LHCN-M2 (cell line): Measurements from ENCODE around the gene GSTA4. TPM values are rescaled to one million over a fixed set of nuclear protein-coding genes. Genes with fewer than 3 reads are reported as not detected.
"Not testable (repeated sequence)": the region's sequence is repeated elsewhere in the genome, so short reads cannot be mapped to it uniquely, and the experiment has no call there.

Source experiments
- DNase-seq: peaks from one replicate; pipeline ENCODE4 v3.0.0-alpha.2; 2012; ENCODE audit warnings: low read depth
- total RNA-seq: library from RNA; depleted of rRNA; stranded (reverse); fragments of >200 nt; gene quantifications from 2 replicates; pipeline ENCODE4 v1.2.3, GENCODE V29; 2014

Gene GSTA4
- total RNA-seq, 1 experiment from 2014 or later, result 25.8 TPM

DNA sequence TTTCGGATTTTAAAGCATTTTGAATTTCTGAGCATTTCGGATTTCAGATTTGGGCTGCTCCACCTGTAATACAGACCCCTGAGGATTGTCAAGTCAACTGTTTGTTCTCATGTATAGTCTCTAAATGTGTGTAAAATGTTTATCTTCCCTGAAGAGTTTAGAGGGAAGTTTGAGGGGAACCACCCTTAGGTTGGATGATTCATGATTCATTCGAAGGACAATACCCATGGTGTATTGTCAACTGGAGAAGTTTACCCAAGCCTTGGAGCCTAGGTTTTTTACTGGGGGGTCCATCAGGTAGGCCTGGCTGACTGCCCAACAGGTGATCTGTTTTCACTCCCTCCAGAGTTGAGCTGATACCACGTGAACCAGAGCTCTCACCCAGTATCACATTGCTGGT lies 18.9 kb downstream of the GSTA4 start:
- no peak for DNase-seq

DNA sequence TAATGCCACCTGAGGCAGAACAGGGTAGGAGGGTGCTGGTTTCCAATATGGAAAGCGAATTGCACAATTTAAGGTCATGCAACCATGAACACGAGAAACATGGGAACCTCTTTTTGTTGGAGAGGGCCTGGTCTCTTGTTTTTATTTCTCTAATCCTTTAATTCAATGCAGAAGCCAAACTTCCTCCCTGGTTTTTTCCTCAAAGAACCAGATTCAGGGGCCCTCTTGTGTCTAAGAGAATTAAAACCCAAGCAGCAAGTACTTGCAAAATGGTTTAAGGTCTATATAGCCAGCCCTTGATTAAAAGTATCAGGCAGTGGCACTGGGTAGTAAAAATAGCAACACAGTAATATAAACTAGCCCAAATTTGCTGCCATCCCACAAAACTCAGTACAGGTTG lies 19.5 kb downstream of the GSTA4 start:
- peak; percentile 22 for DNase-seq

DNA sequence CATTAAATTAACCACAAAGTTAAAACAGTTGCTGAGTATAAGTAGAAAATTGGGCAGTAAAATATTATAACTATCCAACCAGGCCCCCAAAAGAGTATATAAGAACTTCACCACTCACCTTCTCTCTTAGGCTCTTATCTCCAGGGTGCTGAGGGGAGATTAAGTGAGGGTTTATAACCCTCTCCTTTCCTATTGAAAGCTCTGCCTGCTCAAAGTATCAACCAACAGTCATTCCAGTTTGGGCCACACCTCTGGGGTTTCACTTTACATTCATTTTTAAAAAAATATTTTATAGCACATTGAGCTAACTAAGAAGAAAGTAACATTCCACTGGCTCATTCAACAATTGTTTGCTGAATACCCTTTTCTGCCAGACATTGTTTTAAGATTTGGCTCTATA lies 22.1 kb downstream of the GSTA4 start:
- DNase-seq, result no peak

DNA sequence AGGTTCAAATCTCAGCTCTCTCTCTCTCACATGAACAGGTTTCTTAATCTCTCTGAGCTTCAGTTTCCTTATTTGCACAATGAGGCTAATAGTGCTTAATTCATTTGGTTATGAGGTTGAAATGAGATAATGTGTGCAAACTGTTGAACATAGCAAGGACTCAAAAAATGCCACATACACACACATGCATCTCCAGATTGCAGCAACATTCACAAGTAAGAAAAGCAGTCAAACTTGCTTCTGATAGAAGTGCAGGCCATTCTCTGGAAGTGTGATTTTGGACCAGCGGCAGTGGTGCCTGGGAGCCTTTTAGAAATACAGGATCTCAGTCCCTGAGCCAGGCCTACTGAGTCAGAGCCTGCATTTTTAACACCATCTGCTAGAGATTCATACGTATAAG lies 25.7 kb downstream of the GSTA4 start:
- DNase-seq, result no peak

DNA sequence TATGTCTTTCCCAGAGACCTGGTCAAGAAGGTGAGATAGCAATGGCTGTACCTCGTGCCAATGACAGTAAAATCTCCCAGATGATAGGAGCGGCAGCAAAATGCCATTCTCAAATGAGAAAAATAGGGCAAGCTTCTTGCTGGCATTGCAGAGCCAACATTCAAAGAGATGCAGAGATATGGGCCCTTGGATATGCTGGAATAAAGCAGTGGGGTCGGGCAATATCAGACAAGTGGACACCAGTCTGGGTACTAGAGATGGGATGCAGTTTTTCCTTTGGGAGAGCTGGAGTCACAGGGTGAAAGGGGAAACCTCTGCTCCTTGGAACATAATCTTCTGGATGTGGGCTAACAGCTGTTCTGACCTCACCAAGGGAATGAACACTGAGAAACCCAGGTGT lies 29.0 kb downstream of the GSTA4 start:
- peak; percentile 18 for DNase-seq

DNA sequence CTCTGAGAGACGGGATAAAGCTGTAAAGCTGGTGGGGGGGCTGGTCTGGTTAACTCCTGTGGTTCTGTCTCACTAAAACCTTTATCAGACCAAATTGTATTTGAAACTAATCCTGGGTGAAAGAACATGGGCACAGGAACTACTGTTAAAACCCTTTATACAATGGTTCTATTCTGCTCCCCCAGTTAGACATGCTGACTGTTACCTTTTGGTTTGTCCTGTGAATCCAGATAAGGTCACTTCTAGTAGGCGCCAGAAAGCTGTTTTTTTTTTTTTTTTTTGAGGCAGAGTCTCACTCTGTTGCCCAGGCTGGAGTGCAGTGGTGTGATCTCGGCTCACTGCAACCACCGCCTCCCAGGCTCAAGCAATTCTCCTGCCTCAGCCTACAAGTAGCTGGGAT lies 29.7 kb downstream of the GSTA4 start:
- no peak for DNase-seq

DNA sequence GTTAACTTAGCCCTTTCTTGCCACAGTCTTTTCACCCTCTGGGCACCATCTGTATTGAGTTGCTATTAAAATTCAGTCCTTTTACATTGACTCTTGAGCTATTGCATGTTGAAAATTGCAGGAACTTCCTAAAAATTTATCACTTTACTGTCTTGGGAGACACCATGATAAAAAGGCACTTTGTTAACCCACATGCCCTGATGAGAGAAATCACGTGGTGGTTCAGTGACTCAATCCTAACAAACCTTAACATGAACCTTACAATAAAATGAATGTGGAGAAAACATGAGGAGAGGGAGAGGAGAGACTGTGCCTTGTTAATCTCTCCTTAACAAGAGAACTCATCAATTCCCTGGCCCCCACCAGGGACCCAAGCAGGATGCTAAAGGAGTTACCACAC lies 30.8 kb downstream of the GSTA4 start:
- DNase-seq, result peak; percentile 2

DNA sequence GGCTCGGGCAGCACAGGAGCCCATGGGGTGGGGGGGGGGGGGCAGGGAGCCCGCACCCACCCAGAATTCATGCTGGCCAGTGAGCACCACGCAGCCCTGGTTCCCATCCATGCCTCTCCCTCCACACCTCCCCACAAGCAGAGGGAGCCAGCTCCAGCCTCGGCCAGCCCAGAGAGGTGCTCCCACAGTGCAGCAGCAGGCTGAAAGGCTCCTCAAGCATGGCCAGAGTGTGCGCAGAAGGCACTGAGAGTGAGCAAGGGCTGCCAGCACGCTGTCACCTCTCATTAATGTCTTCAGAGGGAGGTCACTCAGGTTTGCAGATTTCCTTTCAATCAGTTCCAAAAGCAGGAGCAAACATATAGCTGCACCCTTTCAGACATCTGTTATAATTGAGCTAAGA lies 32.4 kb downstream of the GSTA4 start:
- no peak for DNase-seq

DNA sequence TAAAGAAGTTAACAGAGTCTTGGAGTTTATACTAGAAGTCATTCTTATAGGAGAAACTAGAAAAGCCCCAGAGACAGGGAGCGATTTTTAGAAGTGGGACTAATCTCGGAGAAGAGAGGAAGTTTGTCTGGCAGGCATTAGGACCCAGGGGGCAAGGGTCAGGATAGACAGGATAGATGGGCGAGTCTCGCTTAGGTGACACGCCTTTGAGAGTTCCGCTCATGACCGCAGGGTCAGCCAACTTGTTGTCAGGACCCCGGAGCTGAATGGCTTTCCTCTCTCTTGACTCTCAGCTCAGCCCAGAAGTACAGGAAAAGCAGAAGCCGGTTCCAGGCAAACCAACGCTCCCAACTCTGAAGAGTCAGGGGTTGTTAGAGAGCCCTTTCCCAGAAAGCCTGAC lies 34.1 kb downstream of the GSTA4 start:
- DNase-seq, result not testable (repeated sequence)

DNA sequence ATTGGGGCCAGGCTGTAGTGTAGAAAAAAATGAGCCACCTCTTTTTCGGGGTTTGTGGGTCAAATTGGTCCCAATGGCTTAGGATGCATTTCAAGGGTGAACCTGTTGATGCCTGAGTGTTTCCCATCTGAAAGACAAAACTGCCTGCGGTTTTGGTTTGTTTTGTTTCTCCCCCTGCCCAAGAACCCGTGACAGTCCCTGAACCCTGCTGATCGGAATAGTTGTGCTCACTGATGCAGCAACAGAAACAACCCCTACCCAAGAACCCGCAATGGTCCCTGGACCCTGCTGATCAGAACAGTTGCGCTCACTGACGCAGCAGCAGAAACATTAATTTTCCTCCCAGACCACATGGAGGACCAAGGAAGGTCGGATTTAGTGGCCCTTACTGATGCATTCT lies 34.9 kb downstream of the GSTA4 start:
- DNase-seq, result not testable (repeated sequence)

DNA sequence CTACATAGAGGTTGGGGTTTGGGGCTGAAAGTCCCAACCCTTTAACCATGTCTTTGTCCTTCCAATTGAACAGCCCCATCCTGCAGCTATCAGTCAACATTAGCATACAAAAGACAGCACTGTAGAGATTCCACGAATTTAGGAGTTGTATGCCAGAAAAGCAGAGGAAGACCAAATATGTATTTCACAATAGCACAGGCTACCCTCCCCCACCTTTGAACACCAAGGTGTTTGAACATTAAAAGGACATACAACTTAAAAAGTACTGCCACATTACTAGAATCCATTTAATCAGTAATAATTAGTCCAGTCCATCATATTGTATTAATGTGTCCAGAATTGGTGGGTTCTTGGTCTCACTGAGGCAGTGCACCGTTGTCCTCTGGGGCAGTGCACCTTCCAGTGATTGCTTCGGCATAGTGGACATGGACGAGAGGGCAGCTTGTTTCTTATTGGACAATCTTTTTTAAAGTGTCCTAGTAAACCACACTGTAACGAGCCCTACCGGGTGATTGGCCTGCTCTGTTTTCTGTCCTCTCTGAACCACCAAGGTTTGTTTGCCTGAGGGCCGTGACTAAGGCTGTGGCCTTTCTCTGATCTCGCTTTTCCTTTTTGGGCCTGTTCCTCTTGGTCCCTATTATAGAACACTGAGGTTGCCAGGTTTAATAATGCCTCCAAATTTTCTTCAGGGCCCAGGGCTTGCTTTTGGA lies 36.4 kb downstream of the GSTA4 start:
- DNase-seq, result no peak

DNA sequence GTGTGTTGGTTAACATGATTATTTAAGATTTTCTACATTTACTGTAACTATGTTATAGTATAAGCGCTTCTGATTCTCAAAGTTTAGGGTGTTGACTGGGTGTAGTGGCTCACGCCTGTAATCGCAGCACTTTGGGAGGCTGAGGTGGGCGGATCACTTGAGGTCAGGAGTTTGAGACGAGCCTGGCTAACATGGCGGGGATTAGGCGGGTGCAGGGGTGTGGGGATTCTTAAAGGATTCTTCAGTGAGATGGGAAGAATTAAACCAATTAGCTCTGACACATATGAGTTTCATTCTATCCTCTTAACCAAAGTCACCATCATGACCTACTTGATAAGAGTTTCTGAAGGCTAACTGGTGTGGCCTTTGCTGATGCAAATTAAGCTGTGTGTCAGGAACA lies 39.2 kb downstream of the GSTA4 start:
- no peak for DNase-seq

DNA sequence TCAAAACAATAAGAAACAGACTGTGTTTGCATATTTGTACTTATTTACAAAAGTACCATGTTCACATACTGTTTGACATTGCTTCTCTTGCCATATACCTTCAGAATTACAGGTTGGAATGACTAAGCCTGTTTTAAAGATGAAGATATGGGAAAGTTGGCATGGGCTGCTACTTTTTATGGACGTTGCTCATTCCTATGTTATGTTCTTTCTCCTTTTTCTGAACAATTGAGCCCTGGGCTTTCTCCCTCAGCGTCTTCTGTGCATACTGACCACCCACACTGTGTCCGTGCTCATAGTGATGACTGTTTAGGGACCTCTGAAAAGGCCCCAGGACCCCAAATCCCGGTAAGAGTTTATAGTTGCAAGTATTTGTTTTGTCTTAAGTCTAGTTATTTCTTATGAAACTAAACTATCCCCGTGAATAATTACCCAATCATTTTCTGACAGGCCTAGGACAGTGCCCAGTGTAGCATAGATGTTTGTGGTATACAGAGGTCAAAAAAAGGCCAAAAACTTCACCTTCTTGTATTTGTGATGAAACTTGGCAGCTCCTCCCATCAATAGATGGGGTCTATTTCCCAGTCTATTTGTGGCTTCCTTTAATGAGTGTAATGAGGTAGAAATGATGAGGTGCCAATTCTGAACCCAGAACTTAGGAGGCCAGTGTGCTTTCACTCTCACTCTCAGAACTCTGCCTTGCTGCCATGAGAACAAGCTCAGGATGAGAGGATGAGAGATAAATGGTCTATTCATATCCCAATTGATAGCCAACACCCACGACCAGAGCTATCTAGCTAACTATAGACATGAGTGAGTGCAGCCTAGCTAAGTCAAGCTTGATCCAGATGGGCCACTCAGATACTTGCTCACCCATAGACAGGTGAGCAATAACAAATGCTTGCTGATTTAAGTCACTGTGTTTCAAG lies 40.9 kb downstream of the GSTA4 start:
- no peak for DNase-seq

DNA sequence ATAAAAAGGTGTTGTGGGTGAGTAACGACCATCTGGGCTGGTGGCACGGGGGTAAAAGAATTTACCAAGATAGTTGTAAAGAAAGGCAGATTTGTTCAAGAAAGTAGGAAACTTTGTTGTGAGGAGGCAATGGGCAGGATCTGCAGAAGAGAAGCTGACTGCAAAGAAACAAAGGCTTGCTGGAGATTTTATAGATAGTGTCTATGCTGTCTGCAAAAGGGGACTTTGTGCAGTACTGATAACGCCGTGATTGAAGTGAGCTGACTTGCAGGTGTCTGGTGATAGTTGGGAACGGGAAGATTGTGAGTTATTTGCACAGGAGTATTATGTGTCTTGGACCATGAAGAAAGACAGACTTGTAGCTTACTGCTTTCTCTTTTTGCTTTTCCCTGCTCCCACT lies 48.8 kb downstream of the GSTA4 start:
- DNase-seq, result no peak

DNA sequence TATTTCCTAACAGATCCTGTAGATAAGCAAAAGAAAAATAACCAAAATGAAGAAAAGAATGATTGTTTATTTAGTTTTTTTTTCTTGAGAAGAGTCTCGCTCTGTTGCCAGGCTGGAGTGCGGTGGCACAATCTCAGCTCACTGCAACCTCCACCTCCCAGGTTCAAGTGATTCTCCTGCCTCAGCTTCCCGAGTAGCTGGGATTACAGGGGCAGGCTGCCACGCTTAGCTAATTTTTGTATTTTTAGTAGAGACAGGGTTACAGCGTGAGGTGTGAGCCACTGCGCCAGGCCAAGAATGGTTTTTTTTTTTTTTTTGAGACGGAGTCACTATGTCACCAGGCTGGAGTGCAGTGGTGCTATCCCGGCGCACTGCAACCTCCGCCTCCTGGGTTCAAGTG lies 52.3 kb downstream of the GSTA4 start:
- not testable (repeated sequence) for DNase-seq

DNA sequence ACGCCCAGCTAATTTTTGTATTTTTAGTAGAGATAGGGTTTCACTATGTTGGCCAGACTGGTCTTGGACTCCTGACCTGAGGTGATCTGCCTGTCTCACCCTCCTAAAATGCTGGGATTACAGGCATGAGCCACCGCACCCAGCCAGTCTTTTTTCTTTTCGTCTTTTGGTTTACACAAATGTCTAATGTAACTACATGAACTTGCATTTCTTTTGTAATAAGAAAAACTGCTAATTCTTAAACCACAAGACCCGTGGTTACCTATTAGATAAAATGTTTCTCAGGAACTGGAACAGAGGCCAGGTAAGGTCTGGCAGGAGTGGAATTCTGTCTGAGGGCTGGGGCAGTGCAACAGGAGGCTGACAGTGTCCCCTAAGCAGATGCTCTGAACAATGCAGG lies 52.9 kb downstream of the GSTA4 start:
- DNase-seq, result no peak

DNA sequence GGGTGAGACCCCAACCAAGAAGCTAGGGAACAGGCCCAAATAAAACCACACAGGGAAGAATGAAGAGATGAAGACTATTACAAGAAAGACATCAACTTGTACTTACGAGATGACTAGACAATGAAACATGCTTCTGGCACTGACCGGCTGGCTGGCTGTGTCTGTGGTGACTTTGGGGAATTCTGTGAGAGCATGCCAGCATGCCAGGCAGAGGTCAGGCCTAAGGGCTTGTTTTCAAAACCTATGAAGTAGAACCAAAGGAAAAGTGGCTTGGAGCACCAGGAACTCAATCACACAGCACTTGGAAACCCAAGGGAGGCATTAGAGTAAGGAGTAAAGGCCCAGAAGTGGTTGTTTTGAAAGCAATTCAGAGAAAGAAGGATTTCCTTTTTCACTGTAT lies 57.2 kb downstream of the GSTA4 start:
- peak; percentile 43 for DNase-seq

DNA sequence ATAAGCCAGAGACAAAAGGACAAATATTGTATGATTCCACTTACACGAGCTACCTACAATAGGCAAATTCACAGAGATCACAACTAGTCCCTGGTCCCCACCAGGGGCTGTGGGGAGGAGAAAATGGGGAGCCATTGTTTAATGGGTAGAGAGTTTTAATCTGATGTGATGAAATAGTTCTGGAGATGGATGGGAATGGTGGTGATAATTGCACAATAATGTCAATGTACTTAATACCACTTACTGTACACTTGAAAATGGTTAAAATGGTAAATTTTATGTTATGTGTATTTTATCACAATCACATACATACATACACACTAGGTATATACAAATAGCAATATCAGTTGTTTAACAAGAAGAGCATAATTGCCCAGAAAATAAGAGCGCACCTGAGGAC lies 61.3 kb downstream of the GSTA4 start:
- no peak for DNase-seq

DNA sequence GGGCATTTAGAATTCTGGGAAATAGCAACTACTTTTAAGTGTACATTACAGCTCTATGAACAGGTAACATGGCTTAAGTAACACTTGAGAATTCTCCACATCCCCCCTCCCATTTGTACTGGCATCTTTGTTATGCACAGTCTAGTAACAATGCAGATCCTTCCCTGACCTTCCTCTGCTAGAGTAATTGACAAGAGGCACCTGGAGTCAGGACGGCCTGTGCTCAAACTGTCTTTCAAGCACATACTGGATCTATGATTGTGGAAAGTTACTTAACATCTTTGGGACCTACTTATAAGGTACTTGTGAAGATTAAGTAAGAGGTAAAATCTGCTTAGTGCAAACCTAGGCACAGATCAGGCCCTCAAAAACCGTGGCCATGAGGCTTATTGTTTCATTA lies 63.7 kb downstream of the GSTA4 start:
- no peak for DNase-seq

DNA sequence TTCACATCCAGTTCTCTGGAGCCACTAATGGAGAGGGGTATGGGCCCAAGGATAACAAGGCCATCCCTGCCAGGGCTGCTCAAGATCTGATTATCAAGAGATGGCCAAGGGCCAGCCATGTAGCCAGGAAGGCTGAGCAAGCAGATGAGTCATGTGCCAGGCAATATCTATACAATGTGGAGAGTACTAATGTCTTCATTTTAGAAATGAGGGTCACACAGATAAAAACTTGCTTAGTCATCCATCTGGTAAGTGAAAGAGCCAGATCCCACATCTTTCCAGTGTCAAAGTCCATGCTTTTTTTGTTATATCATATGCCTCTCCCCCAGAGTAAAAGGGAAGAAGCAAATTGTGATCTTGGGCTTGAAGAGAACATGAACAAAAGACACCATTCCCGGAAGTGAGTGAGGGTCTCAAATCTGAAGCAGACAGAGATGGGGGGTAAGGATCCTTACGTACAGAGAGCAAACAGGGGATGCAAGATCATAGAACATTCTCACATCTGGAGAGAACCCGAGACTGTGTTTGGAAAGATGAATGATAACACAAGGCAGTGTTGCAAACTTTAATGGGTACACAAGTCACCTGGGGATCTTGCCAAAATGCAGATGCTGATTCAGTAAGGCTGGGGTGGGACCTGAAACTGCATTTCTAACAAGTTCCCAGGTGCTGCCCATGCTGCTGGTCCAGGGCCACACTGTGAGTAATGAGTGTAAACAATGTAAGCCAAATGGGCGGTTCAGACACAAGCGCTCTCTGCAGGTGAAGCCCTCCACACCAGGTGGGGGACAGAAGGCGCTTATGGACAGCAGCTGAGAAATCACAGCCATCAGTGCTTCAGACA lies 65.5 kb downstream of the GSTA4 start:
- peak; percentile 89 for DNase-seq
